Pancreas (tissue), 10 donors: Measurements from ENCODE around the gene SFXN5. TPM values are rescaled to one million over a fixed set of nuclear protein-coding genes. Genes with fewer than 3 reads are reported as not detected.

Experiments used
- ATAC-seq, 4 donors: fragments of 200-7000 bp; cut with Tn5 transposase; one replicate each; pipeline versions ENCODE4 v1.8.0 to v1.9.1; 2020; ENCODE audit warnings: mild to moderate bottlenecking in 4 of 4, moderate library complexity in 4 of 4
- DNase-seq, 6 donors: peaks; one replicate each; pipeline ENCODE4 v3.0.0-alpha.2; 2020
- FAIRE-seq: peaks from 2 replicates; lab custom pipeline; 2012; peaks lifted over from hg19 to GRCh38; lab: Jason Lieb, UNC
- H3K27ac ChIP-seq, 4 donors: fragments of 200-600 bp; sonication (generic); 1 replicate in 3 of 4; 2 replicates in 1 of 4; pipeline versions ENCODE4 v1.5.0 to v1.8.0; 2020
- H3K27me3 ChIP-seq, 4 donors: fragments of 200-600 bp; one replicate each; pipeline ENCODE4 v1.8.0; 2021
- H3K36me3 ChIP-seq, 3 donors: fragments of 200-600 bp; sonication (generic) in 1 of 3; one replicate each; pipeline versions ENCODE4 v1.5.0 to v1.8.0; 2020 to 2021
- H3K4me1 ChIP-seq, 3 donors: fragments of 200-600 bp; one replicate each; pipeline ENCODE4 v1.8.0; 2021
- H3K4me3 ChIP-seq, 4 donors: fragments of 200-600 bp; sonication (generic) in 2 of 4; one replicate each; pipeline versions ENCODE4 v1.5.0 to v1.8.0; 2020 to 2021
- H3K9me3 ChIP-seq, 4 donors: fragments of 200-600 bp; one replicate each; pipeline ENCODE4 v1.8.0; 2021
- CTCF ChIP-seq, 4 donors: fragments of 200-600 bp; sonication (generic) in 3 of 4; IDR thresholded peaks; one replicate each; pipeline versions ENCODE4 v1.5.0 to v1.8.0; 2021; ENCODE audit warnings: antibody characterized with exemption in 4 of 4
- WGBS, 2 donors: extraction: QIAGEN DNeasy Blood & Tissue Kit; methylation state at CpG; one replicate each; pipeline ENCODE4 v1.1.7; 2013; 5-methylcytosine and 5-hydroxymethylcytosine counted together
- intact Hi-C, 3 donors: fragments of 100-400 bp; cut with DNase I; formaldehyde crosslinking; loops; one replicate each; pipeline versions ENCODE4 v1.11.1 to v1.14.2; 2022
- polyA plus RNA-seq, 2 donors: library from polyadenylated mRNA; stranded (reverse); fragments of 200-250 nt; gene quantifications; one replicate each; pipeline ENCODE4 v1.2.3, GENCODE V29; 2013
- total RNA-seq, 6 donors: library from RNA; stranded (reverse); fragmentation: NEBNext Ultra II Directional in 4 of 6; extraction: Animal tissue kit (Norgen Biotek cat#: 25700) in 4 of 6; gene quantifications; one replicate each; pipeline versions ENCODE4 v1.2.1 to v1.2.4, GENCODE V29; 2021 to 2023
- donor health status: healthy with polysubstance abuse.
- donor health status: DM: no; HTN: no; CAD: no; lungs with moderate emphysema.
- donor health status: DM: no; HTN: no; CAD: no.
- donor health status: control.
- donor health status: control.
- donor health status: Bipolar disorder and iron deficiency.
- donor health status: DM: yes; HTN: yes; CAD: no.
- donor health status: DM: no; HTN: no; CAD: no.
- donor health status: DM: no; HTN: no; CAD: no.
- donor health status: DM: yes; HTN: yes; CAD: no.

The SFXN5 gene
- total and polyA plus RNA-seq, 8 donors, result 2.6 to 8.4 (median 5.4) TPM

- no peaks in the 10 kb centered on the region for H3K36me3 ChIP-seq
- WGBS, 2 donors, result 84 to 94% methylated on average over 4 of the region's 4 CpGs
- DNase-seq (peak in 1 of 6 donors; percentile 31), FAIRE-seq (no peak), ATAC-seq (no peak)
- H3K4me3 ChIP-seq, result no peak overlapping the region
- no peak overlapping the region for H3K27ac ChIP-seq
- no peaks in the 10 kb centered on the region for H3K27me3 ChIP-seq
- no peaks in the 10 kb centered on the region for H3K4me1 ChIP-seq
- no peak for TF ChIP-seq CTCF (IDR thresholded peaks at IDR 0.05)
- intact Hi-C loops, result loop anchor here in 1 of 3 donors (5.0 kb wide), 1 partner anchor 77 kb away; no protein-coding TSS in a partner anchor
- H3K9me3 ChIP-seq, result no peaks in the 10 kb centered on the region
Observed at GRCh38 chr2:72969706-72970105, 101.8 kb downstream of the SFXN5 start.

DNA sequence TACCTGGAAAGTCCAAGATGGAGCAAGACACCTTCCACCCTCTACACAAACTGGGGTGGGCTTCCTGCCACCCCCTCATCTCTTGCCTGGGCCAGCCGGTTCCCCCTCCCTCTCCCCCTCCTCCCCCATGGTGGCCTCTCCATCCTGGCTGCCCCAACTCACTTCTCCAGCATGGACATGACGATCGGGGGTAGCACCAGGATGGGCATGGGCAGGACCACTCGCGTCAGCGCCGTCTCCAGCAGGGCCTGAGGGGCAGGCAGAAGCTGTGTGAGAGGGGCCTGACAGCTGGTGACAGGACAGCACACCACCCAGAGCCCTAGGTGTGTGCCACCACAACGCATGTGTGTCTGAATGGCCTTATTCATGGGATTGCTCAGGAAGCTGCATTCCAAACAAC, 103.2 kb downstream of the SFXN5 start:
- Histone ChIP-seq H3K4me1 (no peaks in the 10 kb centered on the region), H3K27ac (no peak overlapping the region), H3K27me3 (no peaks in the 10 kb centered on the region), H3K36me3 (no peaks in the 10 kb centered on the region), H3K4me3 (no peak overlapping the region), H3K9me3 (no peaks in the 10 kb centered on the region)
- FAIRE-seq, result no peak
- 92 to 98% methylated on average over 8 of the region's 8 CpGs for WGBS, 2 donors
- no peak for TF ChIP-seq CTCF (IDR thresholded peaks at IDR 0.05)
- intact Hi-C loops, result no loop called here
- peak in 1 of 6 donors; percentile 51 for DNase-seq
- no peak for ATAC-seq

DNA sequence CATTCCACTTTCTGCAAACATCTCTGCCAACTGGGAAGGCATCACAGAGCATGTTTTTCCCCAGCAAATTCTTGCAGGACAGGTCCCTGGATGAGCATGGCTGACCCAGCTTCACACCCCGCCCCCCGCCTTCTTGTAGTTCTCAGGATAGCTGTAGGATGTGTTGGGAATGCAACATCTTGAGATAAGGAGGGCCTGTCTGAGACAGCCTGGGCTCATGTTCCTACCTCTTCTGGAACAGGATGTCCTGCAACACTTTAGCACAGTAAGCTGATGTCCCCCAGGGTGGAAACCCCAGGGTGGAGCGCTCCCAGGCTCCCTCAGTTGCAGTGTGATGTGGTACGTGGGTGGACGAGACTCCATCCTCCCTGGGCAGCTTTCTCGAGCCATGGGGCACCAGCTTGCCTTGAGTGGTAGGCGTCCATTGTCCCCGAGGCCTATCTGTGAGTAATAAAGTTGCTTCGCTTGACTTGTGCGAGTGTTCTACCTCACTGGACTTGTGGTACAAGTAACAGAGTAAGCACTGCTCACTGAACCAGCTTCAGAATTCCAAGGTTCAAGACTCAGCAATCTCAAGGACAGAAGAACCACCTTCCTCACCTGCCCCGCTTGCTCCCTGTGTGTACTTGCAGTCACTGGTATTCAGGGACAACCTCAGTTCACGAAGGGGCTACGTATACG, 105.6 kb downstream of the SFXN5 start:
- FAIRE-seq (no peak), ATAC-seq (no peak), DNase-seq (no peak)
- H3K9me3 ChIP-seq, result no peaks in the 10 kb centered on the region
- H3K4me1 ChIP-seq, result no peaks in the 10 kb centered on the region
- intact Hi-C loops, result no loop called here
- H3K27ac ChIP-seq, result no peak overlapping the region
- no peaks in the 10 kb centered on the region for H3K27me3 ChIP-seq
- H3K4me3 ChIP-seq, result no peak overlapping the region
- WGBS, 2 donors, result 92 to 97% methylated on average over 14 of the region's 14 CpGs
- no peaks in the 10 kb centered on the region for H3K36me3 ChIP-seq
- TF ChIP-seq CTCF (IDR thresholded peaks at IDR 0.05), result no peak

- H3K36me3 ChIP-seq, result no peaks in the 10 kb centered on the region
- no peaks in the 10 kb centered on the region for H3K4me1 ChIP-seq
- no peak overlapping the region for H3K27ac ChIP-seq
- no peaks in the 10 kb centered on the region for H3K27me3 ChIP-seq
- intact Hi-C loops, result no loop called here
- ATAC-seq, result no peak
- no peak overlapping the region for H3K4me3 ChIP-seq
- WGBS, 2 donors, result 87 to 91% methylated on average over 12 of the region's 12 CpGs
- H3K9me3 ChIP-seq, result no peaks in the 10 kb centered on the region
- TF ChIP-seq CTCF (IDR thresholded peaks at IDR 0.05), result no peak
- FAIRE-seq, result no peak
- DNase-seq, result peak in 1 of 6 donors; percentile 17
Observed at GRCh38 chr2:72965016-72965415, 106.5 kb downstream of the SFXN5 start.

DNA sequence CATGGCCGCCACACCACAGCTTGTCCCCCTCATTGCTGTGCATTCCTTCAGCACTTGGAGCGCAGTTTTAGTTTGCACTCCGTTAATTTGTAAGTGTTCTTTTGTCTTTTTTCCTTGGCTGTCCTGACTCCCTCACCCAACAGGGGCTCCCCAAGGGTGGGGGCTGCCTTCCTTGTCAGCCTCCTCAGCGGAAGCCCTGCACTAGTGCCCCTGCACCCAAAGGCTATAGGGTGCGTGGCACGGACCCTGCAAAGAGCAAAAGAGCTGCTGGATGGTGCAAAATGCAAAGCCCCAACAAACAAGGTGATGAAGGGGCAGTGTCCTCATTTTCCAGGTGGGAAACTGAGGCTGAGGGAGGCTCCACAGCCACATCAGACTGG, 107.4 kb downstream of the SFXN5 start:
- 92 to 97% methylated on average over 6 of the region's 6 CpGs for WGBS, 2 donors
- FAIRE-seq (no peak), ATAC-seq (no peak), DNase-seq (peak in 1 of 6 donors; percentile 28)
- intact Hi-C loops, result no loop called here
- Histone ChIP-seq H3K36me3 (no peaks in the 10 kb centered on the region), H3K4me3 (no peak overlapping the region), H3K9me3 (no peaks in the 10 kb centered on the region), H3K27me3 (no peaks in the 10 kb centered on the region), H3K27ac (no peak overlapping the region), H3K4me1 (no peaks in the 10 kb centered on the region)
- TF ChIP-seq CTCF (IDR thresholded peaks at IDR 0.05), result no peak
